K562 (cell line): ENCODE results near the gene C14orf180.

Source experiments
- BHLHE40 ChIP-seq: IDR thresholded peaks from 2 replicates; pipeline ENCODE4 v1.6.1; 2011; ENCODE audit warnings: low read length, improper control_type of control experiment
- FOXM1 ChIP-seq, 2 experiments: fragments of 450-650 bp in 1 of 2; sonication (generic) in 1 of 2; formaldehyde crosslinking in 1 of 2; IDR thresholded peaks; 2 replicates each; pipeline versions ENCODE4 v1.6.1 to v1.9.0; 2017 to 2022; ENCODE audit warnings: low read depth in 2 of 2, mild to moderate bottlenecking in 2 of 2, missing genetic modification reagents in 1 of 2, moderate library complexity in 1 of 2
- HCFC1 ChIP-seq: IDR thresholded peaks from 2 replicates; pipeline ENCODE4 v1.6.1; 2012; ENCODE audit warnings: low read depth, low read length, improper control_type of control experiment
- MAX ChIP-seq: sonication (generic); formaldehyde crosslinking; IDR thresholded peaks from 2 replicates; pipeline ENCODE4 v1.9.0; 2022; ENCODE audit warnings: mild to moderate bottlenecking, missing genetic modification reagents
- RFX5 ChIP-seq: IDR thresholded peaks from 2 replicates; pipeline ENCODE4 v1.6.1; 2011; ENCODE audit warnings: low read depth, mild to moderate bottlenecking, improper control_type of control experiment, low read length
- SMC3 ChIP-seq: conservative IDR thresholded peaks from 2 replicates; pipeline ENCODE4 v1.6.1; 2011; ENCODE audit warnings: low read depth, low read length, improper control_type of control experiment; ENCODE audit not compliant: insufficient read depth
- SNIP1 ChIP-seq: fragments of 450-650 bp; IDR thresholded peaks from 2 replicates; pipeline ENCODE4 v1.7.1; 2017; ENCODE audit warnings: low read depth, mild to moderate bottlenecking
- STAT5A ChIP-seq: IDR thresholded peaks from 2 replicates; pipeline ENCODE4 v1.6.1; 2012; ENCODE audit warnings: low read length, inconsistent platforms, borderline replicate concordance
- ZNF232 ChIP-seq: sonication (generic); formaldehyde crosslinking; IDR thresholded peaks from 2 replicates; pipeline ENCODE4 v1.8.0; 2022; ENCODE audit warnings: mild to moderate bottlenecking, missing genetic modification reagents
- TF ChIP-seq, protein P1 (sequence below): IDR thresholded peaks from 2 replicates; pipeline ENCODE4 v1.6.1; 2016; ENCODE audit warnings: missing genetic modification characterization, missing compliant biosample characterization

GRCh38 chr14:104530646-104531045 lies 48.9 kb upstream of the C14orf180 start:
- TF ChIP-seq SMC3 = no peak
- TF ChIP-seq ZNF232 = no peak
- TF ChIP-seq SNIP1 = no peak
- TF ChIP-seq, protein P1, sequence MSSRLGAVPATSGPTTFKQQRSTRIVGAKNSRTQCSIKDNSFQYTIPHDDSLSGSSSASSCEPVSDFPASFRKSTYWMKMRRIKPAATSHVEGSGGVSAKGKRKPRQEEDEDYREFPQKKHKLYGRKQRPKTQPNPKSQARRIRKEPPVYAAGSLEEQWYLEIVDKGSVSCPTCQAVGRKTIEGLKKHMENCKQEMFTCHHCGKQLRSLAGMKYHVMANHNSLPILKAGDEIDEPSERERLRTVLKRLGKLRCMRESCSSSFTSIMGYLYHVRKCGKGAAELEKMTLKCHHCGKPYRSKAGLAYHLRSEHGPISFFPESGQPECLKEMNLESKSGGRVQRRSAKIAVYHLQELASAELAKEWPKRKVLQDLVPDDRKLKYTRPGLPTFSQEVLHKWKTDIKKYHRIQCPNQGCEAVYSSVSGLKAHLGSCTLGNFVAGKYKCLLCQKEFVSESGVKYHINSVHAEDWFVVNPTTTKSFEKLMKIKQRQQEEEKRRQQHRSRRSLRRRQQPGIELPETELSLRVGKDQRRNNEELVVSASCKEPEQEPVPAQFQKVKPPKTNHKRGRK = no peak
- no peak for TF ChIP-seq STAT5A
- no peak for TF ChIP-seq BHLHE40
- no peak for TF ChIP-seq HCFC1
- TF ChIP-seq MAX (CRISPR knock-in tag) = no peak
- no peak for TF ChIP-seq FOXM1 (IDR thresholded peaks at IDR 0.05; ENCODE audit: low read depth)
- no peak for TF ChIP-seq FOXM1 (CRISPR knock-in tag; IDR thresholded peaks at IDR 0.05; ENCODE audit: low read depth)
- no peak for TF ChIP-seq RFX5
